ENCODE data around the gene CPLANE2.
"Not testable (repeated sequence)": the region's sequence is repeated elsewhere in the genome, so short reads cannot be mapped to it uniquely, and the experiment has no call there.

The CPLANE2 gene

DNA sequence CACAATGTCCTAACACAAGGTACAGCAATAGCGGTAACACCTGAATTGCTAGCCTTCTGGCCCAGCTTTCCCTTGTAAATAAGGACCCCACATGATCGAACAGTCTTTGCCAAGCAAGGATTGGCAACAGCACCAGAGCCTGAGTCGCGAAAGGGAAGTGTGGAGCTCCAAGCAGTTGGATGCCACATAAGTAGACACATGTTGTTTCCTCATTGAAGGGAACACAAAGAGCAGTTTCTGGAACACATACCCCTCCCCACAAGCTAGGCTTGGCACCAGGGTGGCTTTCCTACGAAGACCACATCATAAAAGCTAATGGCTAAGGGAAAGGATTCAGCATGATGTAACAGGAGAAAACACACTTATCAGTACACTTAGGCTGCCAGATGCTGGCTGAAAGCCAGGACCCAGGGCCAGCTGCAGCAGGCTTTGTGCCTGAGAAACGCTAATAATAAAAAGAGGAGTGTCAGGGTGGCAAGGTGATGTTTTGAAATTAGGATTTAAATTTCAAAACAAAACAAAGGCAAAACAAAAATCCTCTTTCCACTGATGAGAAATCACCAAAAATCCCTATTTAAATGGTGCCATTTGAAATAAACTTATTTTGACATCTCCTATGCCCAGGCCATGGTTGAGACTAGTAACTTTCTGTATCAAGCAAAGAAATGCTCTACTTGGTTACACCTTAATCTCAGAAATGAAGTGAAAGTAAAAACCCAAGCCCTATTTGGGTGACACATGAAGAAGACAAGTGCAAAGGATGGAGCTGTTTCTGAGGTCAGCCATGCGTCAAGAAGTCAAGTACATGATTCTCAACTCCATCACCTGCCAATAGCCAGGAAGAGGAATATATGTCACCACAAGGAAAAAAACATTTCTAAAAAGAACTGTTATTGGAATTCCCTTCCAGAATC is 11.9 kb upstream of the CPLANE2 start:
- ATAC-seq = peak; percentile 25 to 59

DNA sequence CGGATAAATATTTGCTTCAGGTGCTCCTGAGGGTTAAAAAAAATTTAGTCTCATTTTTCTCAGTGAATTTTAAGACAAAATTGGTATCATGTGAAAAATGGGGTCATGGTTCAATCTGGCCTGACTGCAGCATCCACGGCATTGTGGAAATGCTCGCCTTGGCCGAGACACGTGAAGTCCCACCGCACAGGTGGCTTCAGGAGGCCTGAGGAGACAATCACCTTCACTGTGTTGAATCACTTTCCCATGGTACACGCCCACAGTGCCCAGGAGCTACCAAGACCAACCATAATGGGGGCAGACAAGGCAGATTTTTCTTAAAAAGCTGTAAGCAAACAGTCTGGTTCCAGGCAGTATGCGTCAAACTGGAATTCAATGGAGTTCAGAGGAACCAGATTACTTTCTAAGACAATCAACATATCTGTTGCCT is 11.0 kb upstream of the CPLANE2 start:
- no peak for ATAC-seq

DNA sequence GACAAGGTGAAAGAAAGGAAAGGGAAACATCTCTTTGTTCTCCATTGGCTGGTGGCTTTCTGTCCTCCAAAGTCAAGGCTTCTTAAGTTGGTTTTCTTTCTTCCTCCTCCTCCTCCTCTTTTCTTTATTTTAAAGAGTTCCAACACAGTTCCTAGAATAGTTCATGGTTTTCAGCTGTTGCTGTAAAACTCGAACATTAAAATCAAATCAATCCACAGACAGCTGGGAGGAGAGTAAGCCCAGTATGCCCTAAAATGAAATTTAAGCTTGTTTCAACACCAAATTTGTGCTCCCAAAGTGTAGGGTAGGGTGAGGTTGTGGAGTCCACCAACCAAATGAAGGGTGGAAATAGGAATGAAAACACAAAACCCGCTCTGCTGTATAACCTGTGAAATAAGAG is 10.5 kb upstream of the CPLANE2 start:
- ATAC-seq = no peak

DNA sequence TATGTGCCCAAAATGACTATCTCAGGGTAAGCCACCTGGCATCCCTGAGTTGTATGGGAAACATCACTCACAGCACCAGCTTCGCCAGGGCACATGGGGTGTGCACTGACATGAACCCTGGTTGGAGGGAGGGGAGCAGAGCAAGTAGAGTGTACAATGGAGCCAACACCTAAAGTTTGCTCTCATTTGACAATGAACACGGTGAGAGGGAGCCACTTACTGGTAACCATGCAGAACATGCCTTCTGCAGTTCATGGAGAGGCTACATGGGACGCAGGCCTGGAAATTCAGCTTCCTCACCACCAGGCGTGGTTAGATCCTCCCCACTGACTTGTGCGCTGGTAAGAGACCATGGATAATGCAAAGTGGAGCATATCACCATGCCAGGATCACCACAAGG is 10.0 kb upstream of the CPLANE2 start:
- no peak for ATAC-seq

DNA sequence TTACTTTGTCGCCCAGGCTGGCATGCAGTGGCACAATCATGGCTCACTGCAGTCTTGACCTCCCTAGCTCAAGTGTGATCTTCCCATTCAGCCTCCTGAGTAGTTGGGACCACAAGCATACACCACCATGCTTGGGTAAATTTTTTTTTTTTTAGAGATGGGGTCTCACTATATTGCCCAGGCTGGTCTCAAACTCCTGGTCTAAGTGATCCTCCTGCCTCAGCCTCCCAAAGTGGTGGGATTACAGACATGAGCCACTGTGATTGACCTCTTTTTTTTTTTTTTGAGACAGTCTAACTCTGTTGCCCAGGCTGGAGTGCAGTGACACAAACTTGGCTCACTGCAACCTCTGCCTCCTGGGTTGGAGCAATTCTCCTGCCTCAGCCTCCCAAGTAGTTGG is 9.3 kb upstream of the CPLANE2 start:
- ATAC-seq = not testable (repeated sequence)

DNA sequence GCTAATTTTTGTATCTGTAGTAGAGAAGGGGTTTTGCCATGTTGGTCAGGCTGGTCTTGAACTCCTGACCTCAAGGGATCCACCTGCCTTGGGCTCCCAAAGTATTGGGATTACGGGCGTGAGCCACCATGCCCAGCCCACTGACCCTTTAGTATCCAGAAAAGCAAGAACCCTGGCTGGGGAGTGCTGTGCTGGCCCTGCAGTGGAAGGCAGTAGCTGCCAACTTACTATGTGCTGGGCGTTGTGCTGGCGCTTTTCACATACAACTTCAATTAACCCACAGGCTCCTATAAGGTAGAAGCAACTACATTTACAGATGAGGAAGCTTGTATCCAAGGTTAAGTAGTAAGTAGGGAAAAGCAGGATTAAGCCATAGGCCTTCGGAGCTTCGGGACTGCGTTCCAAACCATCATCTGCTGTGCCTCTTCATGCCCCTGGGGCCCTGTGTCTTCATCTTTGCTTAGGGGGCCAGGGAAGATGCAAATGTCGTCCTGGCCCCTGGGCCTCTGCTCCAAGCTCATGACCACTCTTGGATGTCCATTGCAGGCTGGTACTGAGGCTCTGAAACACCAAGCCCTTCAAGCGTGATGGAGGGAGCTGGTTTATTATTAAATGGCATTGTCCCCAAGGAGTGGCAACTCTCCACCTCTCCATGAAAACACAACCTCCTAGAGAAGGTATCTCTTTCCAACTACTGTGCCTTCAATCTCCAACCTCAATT is 8.7 kb upstream of the CPLANE2 start:
- no peak for ATAC-seq

DNA sequence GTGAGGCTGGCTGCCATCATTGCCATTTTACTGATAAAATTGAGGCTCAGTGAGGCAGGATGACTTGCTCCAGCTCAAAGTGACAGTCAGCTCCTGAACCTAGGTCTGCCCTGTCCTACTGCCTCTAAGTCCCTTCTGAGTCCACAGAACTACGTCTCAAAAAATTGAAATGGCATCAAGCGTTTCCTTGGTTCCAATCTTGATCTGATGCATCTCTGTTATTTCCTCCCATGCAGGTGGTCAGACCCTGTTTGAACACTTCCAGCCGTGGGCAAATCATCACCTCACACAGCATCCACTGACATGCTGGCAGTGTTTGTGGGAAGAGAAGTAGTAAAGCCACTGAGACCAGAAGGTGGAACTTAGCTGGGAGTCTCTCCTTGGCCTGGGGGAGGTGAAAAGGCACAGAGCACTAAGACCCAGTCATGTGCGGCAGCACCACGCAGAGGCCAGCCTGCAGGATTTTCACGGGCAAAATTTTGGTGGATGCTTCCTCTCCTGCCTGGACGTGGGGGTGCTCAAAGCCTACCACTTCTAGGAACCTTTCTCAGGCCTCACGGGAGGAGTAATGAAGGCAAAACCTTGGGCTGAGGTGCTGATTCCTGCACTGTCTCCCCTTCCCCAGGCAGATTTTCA is 7.8 kb upstream of the CPLANE2 start:
- no peak for ATAC-seq

DNA sequence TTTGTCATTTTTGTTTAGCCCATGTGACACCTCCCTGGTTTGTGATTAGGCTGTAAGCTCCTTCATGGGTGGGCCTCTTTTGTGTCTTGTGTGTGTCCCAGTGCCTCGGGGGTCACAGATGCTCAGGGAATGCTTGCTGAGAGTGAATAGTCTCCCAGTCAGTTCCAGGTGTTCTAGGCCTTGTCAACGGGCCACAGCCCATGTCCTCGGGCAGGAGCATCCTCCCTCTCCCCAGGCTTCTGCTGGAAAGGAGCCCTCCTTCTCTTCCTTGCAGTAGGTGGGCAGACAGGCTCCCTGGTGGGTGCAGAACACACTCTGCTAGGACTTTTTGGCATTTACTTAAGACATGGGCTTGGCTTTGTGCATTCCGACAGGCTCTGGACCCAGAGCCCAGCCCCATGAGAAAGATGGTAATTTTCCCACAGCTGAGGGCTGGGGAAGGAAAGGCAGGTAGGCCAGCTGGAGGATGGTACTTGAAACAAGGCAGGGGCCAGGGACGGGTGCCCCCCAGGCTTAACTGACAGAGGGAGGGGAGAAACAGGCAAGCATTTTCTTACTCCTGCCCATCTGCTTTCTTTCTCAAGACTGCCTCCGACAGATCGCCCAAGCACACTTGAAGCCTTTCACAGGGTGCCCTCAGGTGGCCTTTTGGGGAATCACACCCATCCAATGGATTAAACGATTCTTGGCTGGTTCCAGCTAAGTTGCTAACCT is 7.1 kb upstream of the CPLANE2 start:
- peak; percentile 76 to 80 for ATAC-seq

DNA sequence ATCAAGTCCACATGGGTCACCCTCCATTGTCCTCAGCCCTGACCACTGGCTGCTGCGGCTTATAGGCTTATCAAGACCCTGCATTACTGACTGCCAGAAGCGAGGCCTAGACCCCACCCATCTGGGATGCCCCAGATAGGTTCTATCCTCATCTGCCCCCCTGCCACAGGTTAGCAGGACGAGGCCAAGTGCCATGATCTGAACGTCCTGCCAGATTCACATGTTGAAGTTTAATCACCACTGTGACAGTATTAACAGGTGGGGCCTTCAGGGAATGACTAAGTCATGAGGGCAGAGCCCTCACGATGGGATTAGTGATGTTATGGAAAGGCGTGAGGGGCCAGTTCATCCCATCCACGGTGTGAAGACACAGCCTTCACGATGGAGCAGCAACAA is 6.2 kb upstream of the CPLANE2 start:
- ATAC-seq = no peak

DNA sequence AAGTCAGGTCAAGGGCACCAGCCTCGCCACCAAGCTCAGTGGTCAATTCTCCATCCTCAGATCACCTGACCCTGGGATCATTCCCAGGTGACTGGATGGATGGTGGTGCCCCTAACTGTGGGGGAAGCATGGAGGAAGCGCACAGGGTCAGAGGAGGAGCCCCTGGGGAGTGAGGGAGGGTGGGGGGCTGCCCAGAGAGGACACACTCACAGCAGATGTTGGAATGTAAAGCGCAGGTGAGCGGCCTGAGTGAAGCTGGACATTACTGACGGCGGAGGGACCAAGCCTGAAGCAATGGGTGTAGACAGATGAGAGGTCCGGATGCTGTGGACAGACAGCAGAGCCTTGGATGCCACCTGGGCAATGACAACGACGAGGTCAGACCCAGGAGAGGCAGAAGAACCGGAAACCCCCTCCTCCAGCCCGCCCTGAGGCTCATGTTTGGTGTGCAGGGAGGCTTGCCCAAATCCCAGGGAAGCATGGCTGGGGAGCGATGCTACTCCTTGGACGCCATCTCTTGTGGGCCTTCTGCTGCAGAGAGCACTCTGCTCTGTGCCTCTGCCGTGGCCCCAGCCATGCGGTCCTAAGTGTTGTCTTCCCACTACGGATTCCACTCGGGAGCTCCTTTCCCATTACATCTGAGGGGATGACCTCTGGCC is 5.7 kb upstream of the CPLANE2 start:
- no peak for ATAC-seq

DNA sequence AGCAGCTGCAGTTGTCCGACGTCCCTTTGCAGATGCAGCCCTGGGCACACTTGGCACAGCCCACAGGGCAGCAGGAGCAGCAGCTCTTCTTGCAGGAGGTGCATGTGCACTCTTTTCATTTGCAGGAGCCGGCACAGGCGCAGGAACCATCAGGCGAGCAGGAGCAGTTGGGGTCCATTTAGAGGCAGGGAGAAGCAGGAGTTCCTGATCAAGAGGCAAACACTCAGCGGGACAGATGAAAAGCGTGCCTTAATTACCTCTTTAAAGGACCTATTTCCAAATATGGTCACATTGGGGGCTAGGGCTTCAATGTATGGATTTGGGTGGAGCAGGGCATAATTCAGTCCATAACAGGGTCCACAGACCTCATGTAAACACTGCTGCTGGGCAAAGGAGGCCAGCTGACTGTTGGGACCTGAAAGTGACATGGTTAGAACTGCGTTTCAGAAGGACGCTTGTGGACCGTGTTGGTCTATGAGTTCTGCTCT is 4.3 kb upstream of the CPLANE2 start:
- no peak for ATAC-seq

DNA sequence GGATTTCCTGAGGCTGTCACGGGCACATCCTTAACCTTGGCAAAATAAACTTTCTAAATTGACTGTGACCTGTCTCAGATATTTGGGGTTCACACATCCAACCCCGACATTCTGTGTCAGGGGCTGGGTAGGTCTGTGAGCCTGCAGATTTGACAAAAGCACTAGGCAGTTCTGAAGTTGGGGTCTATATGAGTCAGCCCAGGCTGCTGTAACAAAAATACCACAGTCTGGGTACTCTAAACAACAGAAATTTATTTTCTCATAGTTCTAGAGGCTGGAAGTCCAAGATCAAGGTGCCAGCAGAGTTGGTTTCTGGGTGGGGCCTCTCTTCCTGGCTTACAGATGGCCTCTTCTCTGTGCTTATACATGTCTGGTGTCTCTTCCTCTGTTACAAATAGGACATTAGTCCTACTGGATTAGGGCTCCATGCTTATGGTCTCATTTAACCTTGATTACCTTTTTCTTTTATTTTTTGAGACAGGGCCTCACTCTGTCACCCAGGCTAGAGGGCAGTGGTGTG is 3.0 kb upstream of the CPLANE2 start:
- ATAC-seq = no peak

DNA sequence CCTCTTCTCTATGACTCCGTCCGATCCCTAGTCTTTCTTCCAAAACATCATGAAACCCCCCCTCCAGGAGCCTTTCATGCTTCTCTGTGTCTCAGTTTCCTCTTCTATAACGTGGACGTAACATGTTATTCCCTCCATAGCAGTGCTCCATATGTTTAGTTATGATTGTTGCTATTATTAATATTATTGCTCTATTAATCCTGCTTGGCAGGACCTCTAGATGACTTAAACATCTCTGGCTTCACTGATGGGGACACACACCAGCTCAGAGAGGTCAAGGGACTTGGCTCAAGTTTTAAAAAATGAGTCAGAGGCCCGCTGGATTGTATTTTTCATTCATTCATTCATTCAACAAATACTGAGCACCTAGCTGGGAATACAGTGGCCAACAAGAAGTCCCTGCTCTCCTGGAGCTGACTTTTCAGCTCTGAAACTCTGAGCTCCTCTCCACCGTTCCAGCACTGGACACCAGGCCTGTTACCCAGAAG is 404 bp upstream of the CPLANE2 start:
- no peak for ATAC-seq

DNA sequence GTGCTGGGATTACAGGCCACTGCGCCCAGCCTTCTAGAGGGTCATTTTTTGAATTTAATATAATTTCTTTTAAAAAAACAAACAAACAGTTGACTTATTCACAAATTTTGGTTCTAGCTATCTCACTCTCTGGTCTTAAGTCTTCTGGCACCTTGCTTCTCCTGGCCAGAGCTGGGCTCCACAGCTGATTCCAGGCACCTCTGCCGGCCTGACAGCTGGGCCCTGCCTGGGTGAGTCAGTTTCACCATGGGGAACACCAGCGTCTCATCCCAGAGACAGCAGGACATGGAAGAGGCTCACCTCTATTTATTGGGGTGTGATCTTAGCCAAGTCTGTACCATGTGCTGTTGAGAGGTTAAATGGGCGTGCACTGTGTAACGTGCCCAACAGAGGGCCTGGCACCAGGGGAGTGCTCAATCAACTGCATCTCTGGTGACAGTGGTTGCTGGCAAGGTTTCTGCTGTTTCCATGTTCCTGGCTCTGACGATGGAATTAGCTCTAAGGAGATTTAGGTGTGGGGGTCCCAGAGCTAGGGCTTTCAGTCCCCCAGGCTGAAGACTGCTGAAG is 956 bp downstream of the CPLANE2 start:
- ATAC-seq = peak; percentile 63 to 64

DNA sequence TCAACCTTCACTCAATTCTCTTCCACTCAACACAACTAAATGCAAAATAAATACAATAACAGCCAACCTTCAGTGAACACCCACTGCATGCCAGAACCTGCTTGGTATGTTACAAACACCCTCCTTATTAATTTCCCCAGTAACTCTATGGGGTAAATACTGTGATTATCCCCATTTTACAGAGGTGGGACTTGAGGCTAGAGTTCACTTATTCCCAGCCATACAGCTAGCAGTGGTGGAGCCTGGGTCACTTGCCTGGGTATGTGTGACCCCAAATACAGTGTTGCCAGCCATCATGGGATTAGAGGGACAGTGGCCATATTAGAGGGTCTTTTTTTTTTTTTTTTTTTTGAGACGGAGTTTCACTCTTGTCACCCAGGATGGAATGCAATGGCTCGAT is 1.6 kb downstream of the CPLANE2 start:
- no peak for ATAC-seq

DNA sequence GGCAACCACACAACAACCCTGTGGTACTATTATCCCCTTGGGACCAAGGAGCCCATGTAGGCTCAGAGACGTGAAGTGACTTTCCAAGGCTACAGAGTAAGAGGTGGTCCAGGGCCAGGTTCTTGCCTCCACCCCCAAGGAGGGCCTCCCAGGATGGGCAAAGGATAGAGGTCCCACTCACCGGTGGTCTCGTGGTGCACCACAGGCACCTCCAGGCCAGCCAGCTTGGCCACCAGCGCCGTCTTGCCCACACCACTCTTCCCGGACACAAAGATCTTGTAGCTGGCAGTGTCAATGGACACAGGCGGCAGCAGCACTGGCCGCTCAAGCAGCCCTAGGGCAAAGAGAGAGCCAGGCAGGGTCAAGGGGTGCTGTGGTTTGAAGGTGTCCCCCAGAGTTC is 3.6 kb downstream of the CPLANE2 start:
- ATAC-seq = no peak

DNA sequence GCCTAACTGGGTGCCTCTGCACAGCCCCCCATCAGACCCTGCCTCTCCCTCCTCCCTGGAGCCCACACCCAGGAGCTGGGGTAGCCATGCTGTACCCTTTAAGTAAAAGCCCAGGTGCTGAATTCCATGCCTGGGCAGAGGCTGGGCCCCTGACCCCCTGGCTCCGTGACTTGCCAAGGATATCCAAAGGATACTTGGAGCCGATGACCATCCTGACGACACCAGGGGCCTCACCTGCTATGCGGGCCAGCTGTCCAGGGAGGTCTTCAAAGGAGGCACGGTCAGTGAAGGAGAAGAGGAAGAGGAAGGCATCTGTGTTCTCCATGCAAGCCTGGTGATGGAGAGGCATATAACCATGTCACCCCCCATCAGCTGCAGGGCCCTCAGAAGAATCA is 4.7 kb downstream of the CPLANE2 start:
- no peak for ATAC-seq

DNA sequence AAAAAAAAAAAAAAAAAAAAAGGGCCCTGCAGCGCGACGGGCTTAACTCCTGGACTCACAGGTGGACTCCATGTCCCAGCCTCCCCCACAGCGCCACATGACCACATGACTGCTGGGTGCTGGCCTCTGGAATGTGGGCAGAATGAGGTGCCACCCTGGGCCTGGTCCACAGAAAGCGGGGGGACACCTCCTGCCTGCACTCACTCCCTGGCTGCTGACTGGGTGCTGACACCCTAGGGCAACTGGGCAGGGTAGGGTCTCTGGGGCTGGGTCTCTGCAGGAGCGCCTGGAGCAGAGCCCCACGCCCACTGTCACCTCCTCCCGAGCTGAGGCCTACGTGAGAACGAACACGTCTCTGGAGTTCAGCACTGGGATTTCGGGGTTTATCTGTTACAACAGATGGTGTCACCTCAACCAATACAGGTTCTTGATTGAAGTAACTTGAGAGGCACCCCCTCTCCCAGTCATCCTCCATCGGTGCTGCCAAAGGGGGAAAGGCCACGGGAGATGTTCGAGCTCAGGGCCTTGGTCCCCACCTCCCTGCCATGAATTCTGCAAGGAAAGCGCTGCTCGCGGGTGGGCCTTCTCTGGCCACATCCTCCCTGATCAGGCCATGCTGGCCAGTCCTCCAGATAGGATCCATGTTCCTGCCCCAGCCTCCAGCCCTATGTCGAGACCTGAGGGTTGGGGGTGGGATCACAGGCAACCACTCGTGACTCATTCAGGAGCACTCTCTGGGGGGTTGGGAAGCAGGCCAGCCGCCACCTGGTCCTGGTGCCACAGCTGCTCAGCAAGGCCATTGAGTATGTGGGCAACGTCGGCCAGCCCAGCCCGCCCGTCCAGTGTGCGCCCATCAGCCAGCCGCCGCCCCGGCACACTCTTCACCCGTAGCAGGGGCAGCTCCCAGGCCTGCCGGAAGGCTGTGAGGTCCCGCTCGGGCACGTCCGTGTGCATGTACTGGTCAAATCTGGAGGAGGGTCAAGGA is 5.4 kb downstream of the CPLANE2 start:
- ATAC-seq = no peak

DNA sequence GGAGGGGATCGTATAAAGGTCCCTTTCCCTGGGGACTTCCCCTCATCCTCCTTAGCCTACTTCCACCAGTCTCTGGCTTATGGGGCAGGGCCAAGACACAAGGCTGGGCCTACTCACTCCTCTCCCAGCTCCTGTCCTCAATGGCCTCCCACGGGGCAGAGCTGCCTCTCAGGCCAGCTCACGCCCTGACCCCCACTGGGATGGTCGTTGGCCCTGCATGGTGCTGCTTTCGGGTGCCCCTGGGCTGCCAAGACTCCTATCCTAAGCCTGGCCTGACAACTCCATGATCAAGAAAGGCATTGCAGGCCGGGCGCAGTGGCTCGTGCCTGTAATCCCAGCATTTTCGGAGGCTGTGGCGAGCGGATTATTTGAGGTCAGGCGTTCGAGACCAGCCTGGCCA is 6.2 kb downstream of the CPLANE2 start:
- no peak for ATAC-seq
